ENCODE results near the gene UBE2L6. TPM values are rescaled to one million over a fixed set of nuclear protein-coding genes. Genes with fewer than 3 reads are reported as not detected.
"Not testable (repeated sequence)": the region's sequence is repeated elsewhere in the genome, so short reads cannot be mapped to it uniquely, and the experiment has no call there.

The UBE2L6 gene
- total and polyA plus RNA-seq, 2 donors (not counting 1 experiment from before 2014, with no cell fraction given): 63.5 to 70.7 TPM

DNA sequence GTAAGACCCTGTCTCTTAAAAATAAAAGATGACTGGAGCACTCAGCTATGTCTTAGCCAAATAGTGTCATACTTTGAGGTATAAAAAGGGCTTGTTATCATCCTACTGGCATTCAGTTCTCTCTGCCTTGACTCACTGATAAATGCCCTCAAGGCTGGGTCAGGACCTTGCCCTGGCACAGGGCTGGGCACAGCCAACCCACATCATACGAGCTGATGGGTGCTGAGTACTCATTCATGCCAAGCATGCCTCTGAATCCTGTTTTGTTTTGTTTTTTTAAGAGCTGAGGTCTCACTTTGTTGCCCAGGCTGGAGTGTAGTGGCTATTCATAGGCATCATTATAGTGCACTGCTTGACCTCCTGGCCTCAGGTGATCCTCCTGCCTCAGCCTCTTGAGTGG lies 28.1 kb downstream of the UBE2L6 start:
- 100% methylated on average over 1 of the region's 1 CpG for WGBS (ENCODE audit: insufficient coverage)
- Histone ChIP-seq H3K27ac (ENCODE audit: low read length in 2 of 2) (no peak overlapping the region), H3K79me2 (ENCODE audit: control insufficient read depth, insufficient read depth, low read length) (no peaks in the 10 kb centered on the region), H2AFZ (ENCODE audit: insufficient read depth, low read depth, low read length, poor library complexity, severe bottlenecking) (no peak overlapping the region), H3K9ac (ENCODE audit: low read length) (no peak overlapping the region), H3K9me3 (ENCODE audit: control extremely low read depth in 1 of 3, control insufficient read depth in 2 of 3, insufficient read depth in 1 of 3, low read length in 2 of 3) (no peaks in the 10 kb centered on the region), H4K20me1 (ENCODE audit: control insufficient read depth, insufficient read depth, low read length, poor library complexity, severe bottlenecking) (no peaks in the 10 kb centered on the region), H3K36me3 (replicated peaks in 1 of 2; ENCODE audit: control extremely low read depth in 1 of 2, control insufficient read depth in 1 of 2, extremely low read depth in 1 of 2, insufficient read depth in 2 of 2, low read length in 1 of 2) (no peaks in the 10 kb centered on the region), H3K4me3 (ENCODE audit: control extremely low read depth in 1 of 5, extremely low read depth in 1 of 5, insufficient read depth in 1 of 5, low read depth in 2 of 5, low read length in 4 of 5) (no peak overlapping the region), H3K27me3 (replicated peaks in 1 of 4; ENCODE audit: control extremely low read depth in 1 of 4, control insufficient read depth in 3 of 4, insufficient read depth in 4 of 4, low read length in 3 of 4) (no peaks in the 10 kb centered on the region), H3K4me1 (ENCODE audit: control insufficient read depth in 2 of 2, insufficient read depth in 2 of 2, low read length in 2 of 2) (no peaks in the 10 kb centered on the region), H3K4me2 (replicated peaks; ENCODE audit: low read depth, low read length, poor library complexity, severe bottlenecking) (no peak overlapping the region)
- ChIA-PET CTCF (interaction anchor here (0.6 to 1.3 kb wide), 3 partner anchors 27 to 46 kb away, joined by 3 to 4 read pairs (median 3); no protein-coding TSS in a partner anchor), POLR2A (no interaction called here)
- Mint-ChIP-seq H3K27ac (no peak overlapping the region), H3K9me3 (ENCODE audit: insufficient read depth) (no peaks in the 10 kb centered on the region), H3K4me3 (no peak overlapping the region), H3K4me1 (no peaks in the 10 kb centered on the region), H3K27me3 (no peaks in the 10 kb centered on the region)
- ATAC-seq (ENCODE audit: low read depth) (no peak), DNase-seq (no peak)
- TF ChIP-seq EZH2 (IDR thresholded peaks at IDR 0.05; ENCODE audit: borderline replicate concordance, insufficient read depth, low read depth, low read length, poor library complexity, severe bottlenecking) (no peak), CTCF (IDR thresholded peaks at IDR 0.05) (no peak)
- intact Hi-C loops (cut with micrococcal nuclease): no loop called here

DNA sequence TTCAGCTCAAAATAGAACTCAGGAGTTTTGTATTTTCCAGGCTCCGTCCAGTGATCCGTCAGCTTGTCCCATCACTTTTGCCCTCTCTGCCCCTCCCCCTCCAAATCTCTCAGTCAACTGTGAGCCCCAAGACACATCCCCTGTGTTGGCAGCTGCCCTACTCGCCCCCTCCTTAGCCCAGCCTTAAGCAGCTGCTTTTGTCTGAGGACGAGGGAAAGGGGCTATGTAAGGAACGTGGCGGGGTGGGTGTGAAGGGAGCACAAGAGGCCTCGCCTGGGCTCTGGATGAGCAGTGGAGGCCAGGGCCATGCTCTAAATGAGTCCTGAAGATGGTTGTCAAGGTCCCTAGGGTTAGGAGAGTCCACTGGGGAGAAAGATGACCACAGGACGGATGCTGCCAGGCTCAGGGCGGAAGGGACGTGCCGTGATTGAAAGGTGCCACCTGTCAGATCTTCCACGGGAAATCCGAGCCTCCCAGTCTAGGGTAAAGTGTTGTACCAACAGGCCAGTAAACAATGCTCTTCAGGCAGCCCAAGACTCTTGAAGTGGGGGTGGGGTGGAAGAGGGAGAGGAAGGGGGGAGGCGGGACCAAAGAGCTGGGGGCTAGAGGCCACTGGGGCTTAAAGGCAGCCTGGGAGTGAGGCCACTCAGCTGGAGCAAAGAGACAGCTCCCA lies 30.4 kb downstream of the UBE2L6 start, which contains the start of gene SMTNL1:
SMTNL1 (plus strand) TSS at position 649 of the 673 bp plus-strand sequence. CDS start 5,048 bp downstream, outside the sequence.
- Histone ChIP-seq H3K27me3 (replicated peaks in 1 of 4; ENCODE audit: control extremely low read depth in 1 of 4, control insufficient read depth in 3 of 4, insufficient read depth in 4 of 4, low read length in 3 of 4) (no peaks in the 10 kb centered on the region), H3K4me1 (ENCODE audit: control insufficient read depth in 2 of 2, insufficient read depth in 2 of 2, low read length in 2 of 2) (no peaks in the 10 kb centered on the region), H3K27ac (ENCODE audit: low read length in 2 of 2) (no peak within 1 kb of the TSS), H2AFZ (ENCODE audit: insufficient read depth, low read depth, low read length, poor library complexity, severe bottlenecking) (no peak within 1 kb of the TSS), H3K4me3 (ENCODE audit: control extremely low read depth in 1 of 5, extremely low read depth in 1 of 5, insufficient read depth in 1 of 5, low read depth in 2 of 5, low read length in 4 of 5) (no peak within 1 kb of the TSS), H3K79me2 (ENCODE audit: control insufficient read depth, insufficient read depth, low read length) (no peaks in the 10 kb centered on the region), H3K9ac (ENCODE audit: low read length) (no peak within 1 kb of the TSS), H3K36me3 (replicated peaks in 1 of 2; ENCODE audit: control extremely low read depth in 1 of 2, control insufficient read depth in 1 of 2, extremely low read depth in 1 of 2, insufficient read depth in 2 of 2, low read length in 1 of 2) (no peaks in the 10 kb centered on the region), H3K4me2 (replicated peaks; ENCODE audit: low read depth, low read length, poor library complexity, severe bottlenecking) (no peak within 1 kb of the TSS), H3K9me3 (ENCODE audit: control extremely low read depth in 1 of 3, control insufficient read depth in 2 of 3, insufficient read depth in 1 of 3, low read length in 2 of 3) (no peaks in the 10 kb centered on the region), H4K20me1 (ENCODE audit: control insufficient read depth, insufficient read depth, low read length, poor library complexity, severe bottlenecking) (no peaks in the 10 kb centered on the region)
- no peak within 1 kb of the TSS for H3K27ac Mint-ChIP-seq
- TF ChIP-seq CTCF (IDR thresholded peaks at IDR 0.05) (no peak), EZH2 (IDR thresholded peaks at IDR 0.05; ENCODE audit: borderline replicate concordance, insufficient read depth, low read depth, low read length, poor library complexity, severe bottlenecking) (no peak)
- H3K4me1 Mint-ChIP-seq: no peaks in the 10 kb centered on the region
- ATAC-seq (ENCODE audit: low read depth): no peak
- 86% methylated on average over 13 of the region's 14 CpGs for WGBS (ENCODE audit: insufficient coverage)
- no peaks in the 10 kb centered on the region for H3K9me3 Mint-ChIP-seq (ENCODE audit: insufficient read depth)
- DNase-seq: no peak
- ChIA-PET CTCF (interaction anchor here (1.0 kb wide), 2 partner anchors 14 to 48 kb away, joined by 3 read pairs; no protein-coding TSS in a partner anchor), POLR2A (no interaction called here)
- no peaks in the 10 kb centered on the region for H3K27me3 Mint-ChIP-seq
- H3K4me3 Mint-ChIP-seq: no peak within 1 kb of the TSS
- intact Hi-C loops (cut with micrococcal nuclease): no loop called here

DNA sequence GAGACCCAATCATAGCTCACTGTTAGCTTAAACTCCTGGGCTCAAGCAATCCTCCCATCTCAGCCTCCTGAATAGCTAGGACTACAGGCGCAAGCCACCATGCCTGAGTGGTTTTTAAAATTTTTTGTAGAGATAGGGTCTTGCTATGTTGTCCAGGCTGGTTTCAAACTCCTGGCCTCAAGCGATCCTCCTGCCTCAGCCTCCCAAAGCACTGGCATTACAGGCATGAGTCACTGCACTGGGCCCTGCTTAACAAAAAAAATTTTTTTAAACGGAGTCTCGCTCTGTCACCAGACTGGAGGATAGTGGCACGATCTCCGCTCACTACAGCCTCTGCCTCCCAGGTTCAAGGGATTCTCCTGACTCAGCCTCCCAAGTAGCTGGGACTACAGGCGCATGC lies 33.0 kb downstream of the UBE2L6 start:
- not testable (repeated sequence) for H3K27ac ChIP-seq (ENCODE audit: low read length in 2 of 2); ATAC-seq (ENCODE audit: low read depth); H3K27ac Mint-ChIP-seq; DNase-seq; H3K4me3 Mint-ChIP-seq; H3K27me3 Mint-ChIP-seq; H3K4me3 ChIP-seq (ENCODE audit: control extremely low read depth in 1 of 5, extremely low read depth in 1 of 5, insufficient read depth in 1 of 5, low read depth in 2 of 5, low read length in 4 of 5); H2AFZ ChIP-seq (ENCODE audit: insufficient read depth, low read depth, low read length, poor library complexity, severe bottlenecking); H3K9ac ChIP-seq (ENCODE audit: low read length); H3K36me3 ChIP-seq (replicated peaks in 1 of 2; ENCODE audit: control extremely low read depth in 1 of 2, control insufficient read depth in 1 of 2, extremely low read depth in 1 of 2, insufficient read depth in 2 of 2, low read length in 1 of 2); H3K4me2 ChIP-seq (replicated peaks; ENCODE audit: low read depth, low read length, poor library complexity, severe bottlenecking); H3K9me3 ChIP-seq (ENCODE audit: control extremely low read depth in 1 of 3, control insufficient read depth in 2 of 3, insufficient read depth in 1 of 3, low read length in 2 of 3); H3K27me3 ChIP-seq (replicated peaks in 1 of 4; ENCODE audit: control extremely low read depth in 1 of 4, control insufficient read depth in 3 of 4, insufficient read depth in 4 of 4, low read length in 3 of 4); H3K9me3 Mint-ChIP-seq (ENCODE audit: insufficient read depth); H4K20me1 ChIP-seq (ENCODE audit: control insufficient read depth, insufficient read depth, low read length, poor library complexity, severe bottlenecking)
- WGBS (ENCODE audit: insufficient coverage): 97% methylated on average over 5 of the region's 7 CpGs
- ChIA-PET POLR2A (interaction anchor here (0.7 kb wide), 1 partner anchor 17 kb away, joined by 3 read pairs; no protein-coding TSS in a partner anchor), CTCF (interaction anchor here (0.7 to 11.8 kb wide), 5 partner anchors 9 to 140 kb away, joined by 3 to 355 read pairs (median 4); no protein-coding TSS in a partner anchor)
- H3K4me1 ChIP-seq (ENCODE audit: control insufficient read depth in 2 of 2, insufficient read depth in 2 of 2, low read length in 2 of 2): peaks cover 13 to 15% of the 10 kb centered on the region in 2 donors
- intact Hi-C loops (cut with micrococcal nuclease): loop anchor here (5.0 kb wide), 1 partner anchor 108 kb away; no protein-coding TSS in a partner anchor
- peaks cover 11% of the 10 kb centered on the region for H3K79me2 ChIP-seq (ENCODE audit: control insufficient read depth, insufficient read depth, low read length)
- peaks cover 21% of the 10 kb centered on the region for H3K4me1 Mint-ChIP-seq

Data from B cell (primary cell).